ENCODE measurements around the gene MYO18B.

Gene MYO18B

DNA sequence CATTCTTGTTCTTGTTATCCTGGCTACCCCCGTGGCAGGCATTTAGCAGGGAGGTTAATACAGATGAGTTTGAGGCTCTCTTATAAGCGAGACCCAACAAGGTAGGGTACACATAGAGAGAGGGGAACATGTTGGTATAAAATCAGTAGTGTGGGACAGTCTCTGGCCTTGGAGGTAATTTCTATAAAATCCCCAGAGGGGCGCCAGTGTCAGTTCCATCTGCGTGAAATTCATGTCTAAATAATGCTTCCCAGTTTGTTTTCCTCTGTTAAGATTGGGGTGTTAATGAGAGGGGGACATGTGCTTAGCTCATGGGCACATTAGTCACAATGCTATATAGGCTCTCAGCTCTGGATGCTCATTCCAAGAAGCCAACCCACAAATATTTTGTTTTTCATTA, 150.7 kb downstream of the MYO18B start:
- TF ChIP-seq SIN3A (IDR thresholded peaks at IDR 0.05; ENCODE audit: borderline replicate concordance, insufficient read depth, low read length) (no peak), TAF1 (IDR thresholded peaks at IDR 0.05; ENCODE audit: borderline replicate concordance, insufficient read depth, low read length) (no peak), POLR2AphosphoS5 (IDR thresholded peaks at IDR 0.05; ENCODE audit: low read depth, low read length) (no peak), FOXP2 (optimal IDR thresholded peaks at IDR 0.05; ENCODE audit: borderline replicate concordance, extremely low read depth, extremely low read length, insufficient read depth) (no peak)
- TF ChIP-seq, protein P1, sequence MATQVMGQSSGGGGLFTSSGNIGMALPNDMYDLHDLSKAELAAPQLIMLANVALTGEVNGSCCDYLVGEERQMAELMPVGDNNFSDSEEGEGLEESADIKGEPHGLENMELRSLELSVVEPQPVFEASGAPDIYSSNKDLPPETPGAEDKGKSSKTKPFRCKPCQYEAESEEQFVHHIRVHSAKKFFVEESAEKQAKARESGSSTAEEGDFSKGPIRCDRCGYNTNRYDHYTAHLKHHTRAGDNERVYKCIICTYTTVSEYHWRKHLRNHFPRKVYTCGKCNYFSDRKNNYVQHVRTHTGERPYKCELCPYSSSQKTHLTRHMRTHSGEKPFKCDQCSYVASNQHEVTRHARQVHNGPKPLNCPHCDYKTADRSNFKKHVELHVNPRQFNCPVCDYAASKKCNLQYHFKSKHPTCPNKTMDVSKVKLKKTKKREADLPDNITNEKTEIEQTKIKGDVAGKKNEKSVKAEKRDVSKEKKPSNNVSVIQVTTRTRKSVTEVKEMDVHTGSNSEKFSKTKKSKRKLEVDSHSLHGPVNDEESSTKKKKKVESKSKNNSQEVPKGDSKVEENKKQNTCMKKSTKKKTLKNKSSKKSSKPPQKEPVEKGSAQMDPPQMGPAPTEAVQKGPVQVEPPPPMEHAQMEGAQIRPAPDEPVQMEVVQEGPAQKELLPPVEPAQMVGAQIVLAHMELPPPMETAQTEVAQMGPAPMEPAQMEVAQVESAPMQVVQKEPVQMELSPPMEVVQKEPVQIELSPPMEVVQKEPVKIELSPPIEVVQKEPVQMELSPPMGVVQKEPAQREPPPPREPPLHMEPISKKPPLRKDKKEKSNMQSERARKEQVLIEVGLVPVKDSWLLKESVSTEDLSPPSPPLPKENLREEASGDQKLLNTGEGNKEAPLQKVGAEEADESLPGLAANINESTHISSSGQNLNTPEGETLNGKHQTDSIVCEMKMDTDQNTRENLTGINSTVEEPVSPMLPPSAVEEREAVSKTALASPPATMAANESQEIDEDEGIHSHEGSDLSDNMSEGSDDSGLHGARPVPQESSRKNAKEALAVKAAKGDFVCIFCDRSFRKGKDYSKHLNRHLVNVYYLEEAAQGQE (IDR thresholded peaks at IDR 0.05; ENCODE audit: insufficient read depth in 1 of 2, low read depth in 2 of 2, low read length in 2 of 2): no peak

DNA sequence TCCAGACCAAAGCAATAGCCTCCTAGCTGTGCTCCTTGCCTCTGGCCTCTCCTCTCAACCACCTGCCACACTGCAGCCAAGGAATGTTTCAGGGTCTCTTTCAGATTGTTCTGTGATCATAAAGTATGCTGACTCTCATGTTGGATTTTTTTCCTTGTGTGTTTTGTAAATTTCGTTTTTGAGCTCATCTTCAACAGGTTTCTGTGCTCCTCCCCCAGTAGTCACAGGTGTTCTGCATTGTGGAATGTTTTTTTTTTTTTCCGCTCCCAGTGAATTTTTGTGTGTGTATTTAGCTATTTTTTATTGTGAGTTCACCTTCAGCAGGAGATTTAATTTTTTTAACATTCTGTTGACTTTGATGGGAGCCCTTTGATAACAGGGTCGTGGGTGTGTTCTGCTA, 153.7 kb downstream of the MYO18B start:
- TF ChIP-seq TAF1 (IDR thresholded peaks at IDR 0.05; ENCODE audit: borderline replicate concordance, insufficient read depth, low read length) (no peak), POLR2AphosphoS5 (IDR thresholded peaks at IDR 0.05; ENCODE audit: low read depth, low read length) (no peak), SIN3A (IDR thresholded peaks at IDR 0.05; ENCODE audit: borderline replicate concordance, insufficient read depth, low read length) (no peak), FOXP2 (optimal IDR thresholded peaks at IDR 0.05; ENCODE audit: borderline replicate concordance, extremely low read depth, extremely low read length, insufficient read depth) (no peak)
- TF ChIP-seq, protein P1 (IDR thresholded peaks at IDR 0.05; ENCODE audit: insufficient read depth in 1 of 2, low read depth in 2 of 2, low read length in 2 of 2): no peak

DNA sequence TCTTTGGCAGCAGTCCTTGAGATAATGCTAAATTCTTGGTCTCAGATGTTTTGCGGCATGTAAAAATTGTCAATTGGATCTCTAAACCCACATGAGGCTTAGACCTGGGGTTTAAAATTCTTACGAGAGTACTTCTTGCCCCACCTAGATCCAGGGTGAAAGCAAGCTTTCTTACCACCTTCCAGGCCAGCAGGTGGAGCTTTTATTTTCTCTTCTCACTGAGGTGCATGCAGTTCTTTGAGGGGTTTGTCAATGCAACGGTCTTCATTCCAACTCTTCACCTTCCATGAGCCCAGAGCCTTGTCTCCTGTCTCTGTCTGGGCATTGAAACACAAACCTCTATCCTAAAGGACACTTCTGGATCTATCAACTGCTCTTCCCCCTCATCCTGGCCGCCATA, 154.1 kb downstream of the MYO18B start:
- TF ChIP-seq, protein P1 (IDR thresholded peaks at IDR 0.05; ENCODE audit: insufficient read depth in 1 of 2, low read depth in 2 of 2, low read length in 2 of 2): no peak
- TF ChIP-seq FOXP2 (optimal IDR thresholded peaks at IDR 0.05; ENCODE audit: borderline replicate concordance, extremely low read depth, extremely low read length, insufficient read depth) (no peak), SIN3A (IDR thresholded peaks at IDR 0.05; ENCODE audit: borderline replicate concordance, insufficient read depth, low read length) (no peak), TAF1 (IDR thresholded peaks at IDR 0.05; ENCODE audit: borderline replicate concordance, insufficient read depth, low read length) (no peak), POLR2AphosphoS5 (IDR thresholded peaks at IDR 0.05; ENCODE audit: low read depth, low read length) (no peak)

DNA sequence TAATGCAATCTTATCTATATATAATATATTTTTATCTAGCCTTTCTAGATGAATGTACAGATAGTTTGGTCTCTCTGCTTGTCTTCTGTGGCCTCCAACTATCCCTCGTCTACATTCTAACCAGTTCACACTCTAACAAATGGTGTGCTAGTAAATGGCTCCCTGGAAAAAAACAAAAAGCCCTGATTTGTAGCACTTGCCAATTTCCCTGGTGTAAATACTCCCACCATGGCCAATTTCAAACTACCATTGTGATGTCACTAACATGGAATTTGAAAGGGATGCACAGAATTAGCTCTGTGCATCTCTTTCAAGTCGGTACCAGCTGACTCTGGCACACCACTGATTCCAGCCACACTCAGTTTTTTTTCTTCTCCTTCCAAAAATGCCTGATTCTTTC, 154.6 kb downstream of the MYO18B start:
- TF ChIP-seq FOXP2 (optimal IDR thresholded peaks at IDR 0.05; ENCODE audit: borderline replicate concordance, extremely low read depth, extremely low read length, insufficient read depth) (no peak), TAF1 (IDR thresholded peaks at IDR 0.05; ENCODE audit: borderline replicate concordance, insufficient read depth, low read length) (no peak), SIN3A (IDR thresholded peaks at IDR 0.05; ENCODE audit: borderline replicate concordance, insufficient read depth, low read length) (no peak)
- TF ChIP-seq, protein P1 (IDR thresholded peaks at IDR 0.05; ENCODE audit: insufficient read depth in 1 of 2, low read depth in 2 of 2, low read length in 2 of 2): no peak

All from PFSK-1 (cell line).